ENCODE data around the gene SYNCRIP.

- TF ChIP-seq CTCF (IDR thresholded peaks at IDR 0.05 in 2 of 3, conservative IDR thresholded peaks at IDR 0.05 in 1 of 3; ENCODE audit: borderline replicate concordance in 1 of 3, insufficient read depth in 1 of 3, low read depth in 2 of 3, low read length in 2 of 3): no peak
- peak; percentile 17 for TF ChIP-seq POLR2A (IDR thresholded peaks at IDR 0.05; ENCODE audit: borderline replicate concordance, extremely low read depth, insufficient read depth, insufficient read length)
- TF ChIP-seq YY1 (IDR thresholded peaks at IDR 0.05; ENCODE audit: extremely low read depth, insufficient replicate concordance, low read depth, low read length): no peak
- TF ChIP-seq POLR2AphosphoS5 (IDR thresholded peaks at IDR 0.05; ENCODE audit: low read depth, low read length): no peak
- TF ChIP-seq SIN3A (IDR thresholded peaks at IDR 0.05; ENCODE audit: low read depth): no peak
- no peak for TF ChIP-seq EGR1 (IDR thresholded peaks at IDR 0.05; ENCODE audit: low read depth)
- no peak for TF ChIP-seq SP1 (IDR thresholded peaks at IDR 0.05; ENCODE audit: low read depth)
- no peak for TF ChIP-seq ZBTB33 (IDR thresholded peaks at IDR 0.05; ENCODE audit: extremely low read depth, insufficient replicate concordance, low read length)
Measured at GRCh38 chr6:85672623-85673022, 29.9 kb upstream of the SYNCRIP start.

All from HCT116 (cell line).